Stimulated activated CD8-positive, alpha-beta memory T cell treated with anti-CD3 and anti-CD28 coated beads, Interleukin-7, amount 100 ng/mL, for 1 hour (primary cell): ENCODE measurements around the gene IFITM10.

ENCODE experiments used
- DNase-seq, 2 donors: peaks; one replicate each; pipeline ENCODE4 v3.0.0-alpha.2; 2020; ENCODE audit warnings: low read depth in 2 of 2

The IFITM10 gene

DNA sequence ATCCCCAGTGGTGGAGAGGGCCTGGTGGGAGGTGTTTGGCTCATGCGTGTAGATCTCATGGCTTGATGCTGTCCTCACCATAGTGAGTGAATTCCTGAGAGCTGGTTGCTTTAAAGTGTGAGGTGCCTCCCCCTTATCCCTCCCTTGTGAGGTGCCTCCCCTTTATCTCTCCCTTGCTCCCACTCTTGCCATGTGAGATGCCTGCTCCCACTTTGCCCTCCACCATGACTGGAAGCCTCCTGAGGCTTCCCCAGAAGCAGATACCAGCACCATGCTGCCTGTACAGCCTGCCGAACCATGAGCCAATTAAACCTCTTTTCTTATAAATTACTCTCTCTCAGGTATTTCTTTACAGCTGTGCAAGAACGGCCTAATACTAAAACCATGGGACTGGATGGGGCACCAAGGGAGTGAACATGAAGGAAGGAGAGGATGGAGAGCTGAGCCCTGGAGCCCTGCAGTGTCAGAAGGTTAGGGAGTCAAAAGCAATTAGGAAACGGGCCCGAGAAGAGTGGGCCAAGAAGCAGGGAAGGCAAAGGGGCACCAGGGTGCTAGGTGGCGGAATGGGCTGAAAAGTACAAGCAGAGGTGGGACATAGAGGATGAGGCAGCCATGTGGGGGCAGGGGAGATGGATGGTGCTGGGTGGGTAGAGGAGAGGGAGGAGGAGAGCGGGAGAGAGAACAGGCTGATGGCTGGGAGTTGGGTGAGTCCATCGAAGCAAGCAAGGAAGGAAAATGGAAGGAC lies 9.4 kb downstream of the IFITM10 start:
- DNase-seq = no peak

DNA sequence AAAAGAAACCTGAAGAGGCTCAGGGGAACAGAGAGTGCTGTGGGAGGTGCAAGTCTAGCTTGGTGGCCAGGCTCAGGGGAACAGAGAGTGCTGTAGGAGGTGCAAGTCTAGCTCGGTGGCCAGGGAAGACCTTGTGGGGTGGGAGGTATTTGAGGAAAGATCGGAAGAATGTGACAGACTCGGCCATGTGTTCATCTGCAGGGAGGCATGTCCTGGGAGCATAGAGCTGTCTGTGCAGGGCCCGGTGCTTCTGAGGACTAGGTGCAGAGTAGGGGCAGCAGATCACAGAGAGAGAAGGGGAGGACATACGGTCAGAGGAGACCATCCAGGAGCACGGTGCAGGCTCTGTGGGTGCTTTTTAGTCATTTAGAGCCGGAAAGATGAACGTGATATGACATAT lies 10.8 kb downstream of the IFITM10 start:
- no peak for DNase-seq

- no peak for DNase-seq
Observed at GRCh38 chr11:1738380-1738779, 12.0 kb downstream of the IFITM10 start.

DNA sequence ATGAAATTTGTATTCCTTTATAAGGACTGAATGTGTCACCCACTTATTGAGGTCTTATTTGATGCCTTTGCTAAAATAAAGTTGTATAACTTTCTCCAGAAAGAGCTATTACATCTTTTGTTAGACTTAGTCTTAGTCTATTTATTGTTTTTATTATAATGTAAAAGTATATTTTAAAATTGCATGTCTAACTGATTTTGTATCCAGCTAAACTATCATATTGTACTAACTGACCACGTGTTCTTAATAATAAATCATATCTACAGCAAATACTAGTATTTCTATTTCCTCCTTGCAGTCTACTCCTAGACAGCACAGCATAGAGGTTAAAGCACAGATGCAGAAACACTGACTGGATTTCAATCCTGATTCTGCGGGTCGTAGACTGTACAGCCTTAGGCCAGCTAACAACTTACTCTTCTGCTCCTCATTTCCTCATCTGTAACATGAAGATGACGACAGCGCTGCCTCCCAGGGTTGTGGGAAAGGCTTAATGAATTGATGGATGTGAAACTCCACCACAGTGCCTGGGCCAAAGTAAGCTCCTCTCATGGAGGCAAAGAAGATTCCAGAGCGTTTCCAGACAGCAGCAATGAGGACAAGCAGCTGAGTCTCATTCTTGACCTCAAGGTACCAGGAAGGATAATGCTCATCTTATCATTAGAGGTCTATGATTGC lies 13.2 kb downstream of the IFITM10 start:
- DNase-seq = no peak

GRCh38 chr11:1736447-1736992 lies 13.9 kb downstream of the IFITM10 start:
- no peak for DNase-seq

DNA sequence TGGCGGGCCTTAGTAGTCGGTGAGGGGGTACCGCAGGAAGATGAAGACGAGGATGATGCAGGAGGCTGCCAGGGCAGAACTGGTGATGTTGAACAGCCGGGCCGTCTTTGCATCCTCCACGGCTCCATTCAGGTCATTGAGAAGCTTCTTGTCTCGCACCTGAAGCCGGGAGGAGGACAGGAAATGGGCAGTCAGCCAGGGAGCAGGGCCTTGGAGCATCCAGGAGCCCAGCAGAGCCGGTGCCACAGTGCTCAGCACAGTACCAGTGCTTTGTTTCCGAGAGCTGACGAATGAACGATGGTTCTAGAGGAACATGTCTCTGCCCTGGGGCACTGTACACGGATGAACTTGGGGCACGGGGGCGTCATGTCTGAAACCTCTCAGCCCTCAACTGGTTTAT lies 15.1 kb downstream of the IFITM10 start:
- DNase-seq = no peak

DNA sequence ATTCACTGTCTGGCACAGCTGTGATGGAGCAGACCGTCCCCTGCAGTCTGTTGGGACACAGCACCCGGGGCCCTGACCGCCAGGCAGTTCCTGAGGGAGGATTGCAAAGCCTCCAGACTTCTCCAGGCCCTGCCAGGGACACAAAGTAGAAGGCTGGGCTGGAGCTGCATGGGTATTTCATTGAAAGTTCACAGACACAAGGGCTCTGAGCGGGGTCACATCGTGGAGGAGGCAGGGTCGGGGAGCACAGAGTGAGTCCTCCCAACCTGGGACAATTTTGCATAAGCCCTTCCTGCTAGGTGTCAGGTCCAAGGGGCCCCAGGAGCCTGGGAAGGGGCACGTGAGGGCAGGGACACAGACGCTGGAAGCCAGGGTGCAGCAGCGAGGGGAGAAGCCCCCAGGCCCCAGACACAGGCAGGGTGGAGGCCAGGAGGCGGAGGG lies 15.7 kb downstream of the IFITM10 start:
- no peak for DNase-seq

GRCh38 chr11:1733716-1734640 lies 16.4 kb downstream of the IFITM10 start:
- no peak for DNase-seq

GRCh38 chr11:1733009-1733715 lies 17.2 kb downstream of the IFITM10 start:
- no peak for DNase-seq

DNA sequence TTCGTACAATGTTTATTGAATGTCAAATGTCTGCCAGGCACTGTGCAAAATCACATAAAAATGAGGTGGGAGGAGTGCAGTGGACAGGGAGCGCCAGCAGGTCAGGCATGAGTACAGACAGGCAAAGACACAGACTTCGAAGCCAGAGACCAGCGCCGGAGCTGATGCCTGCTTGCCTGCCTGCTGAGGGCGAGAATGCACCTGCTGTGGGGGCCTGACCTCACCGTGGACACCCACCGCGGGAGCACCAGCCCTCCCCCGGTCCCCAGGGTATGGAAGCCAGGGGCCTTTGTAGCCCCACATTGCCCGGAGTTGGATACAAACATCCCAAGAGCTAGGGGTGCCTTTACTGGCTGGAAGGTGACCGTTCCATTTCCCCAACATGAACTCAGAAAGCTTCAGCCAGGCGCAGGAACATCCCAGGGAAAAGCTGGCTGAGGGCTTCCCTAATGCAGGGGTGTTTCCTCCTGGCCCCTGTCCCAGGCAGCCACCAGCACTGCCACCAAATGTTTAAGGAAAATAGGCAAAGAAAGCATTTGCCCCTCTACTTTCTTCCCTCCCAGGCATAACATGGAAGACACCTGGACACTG lies 17.9 kb downstream of the IFITM10 start:
- no peak for DNase-seq

- no peak for DNase-seq
Observed at GRCh38 chr11:1731451-1732059, 18.8 kb downstream of the IFITM10 start.

DNA sequence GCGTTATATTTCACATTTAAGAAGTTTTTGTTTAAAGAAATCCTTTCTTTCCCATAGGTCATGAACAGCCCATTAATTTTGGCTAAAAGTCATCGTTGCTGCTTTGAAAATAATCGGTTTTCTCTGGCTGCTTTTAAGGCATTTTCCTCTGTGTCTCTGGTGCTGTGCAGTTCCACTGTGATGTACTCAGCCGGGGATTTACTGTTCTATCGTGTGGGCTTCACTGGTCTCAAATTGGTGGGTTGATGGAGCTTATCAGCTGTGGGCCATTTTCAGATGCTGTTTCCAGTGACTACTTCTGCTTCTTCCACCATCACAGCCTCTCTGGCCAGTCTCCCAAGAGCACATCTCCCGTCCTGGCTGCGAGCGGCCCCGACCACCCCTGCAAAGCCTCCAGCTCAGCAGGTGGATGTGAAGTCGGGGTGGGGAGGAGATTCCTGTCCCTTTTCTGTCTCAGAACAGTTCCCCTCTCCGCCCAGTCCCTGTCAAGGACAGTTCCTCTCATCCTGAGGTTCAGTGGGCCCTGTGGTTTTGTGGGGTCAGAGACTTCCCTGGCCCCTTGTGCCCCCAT lies 20.3 kb downstream of the IFITM10 start:
- DNase-seq = no peak

GRCh38 chr11:1729692-1730011 lies 20.7 kb downstream of the IFITM10 start:
- no peak for DNase-seq

- DNase-seq = no peak
Observed at GRCh38 chr11:1728931-1729691, 21.3 kb downstream of the IFITM10 start.

DNA sequence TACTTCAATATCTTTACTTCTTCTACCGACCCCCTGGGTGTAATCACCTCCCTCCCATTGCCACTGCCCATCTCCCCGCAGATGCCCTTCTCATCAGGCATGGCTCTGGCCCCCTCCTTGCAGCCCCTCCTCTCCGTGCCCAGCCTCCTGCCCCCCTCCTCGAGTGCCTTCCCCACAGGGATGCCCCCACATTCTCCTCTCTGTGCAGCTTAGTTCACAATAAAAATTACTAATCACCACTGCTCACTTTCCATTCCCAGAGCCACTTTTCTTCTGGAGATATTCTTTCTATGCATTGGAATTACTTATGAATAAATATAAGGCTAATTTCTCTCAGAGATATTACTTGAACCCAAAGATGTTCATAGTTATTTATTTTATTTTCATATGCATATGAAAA lies 22.1 kb downstream of the IFITM10 start:
- DNase-seq = no peak

DNA sequence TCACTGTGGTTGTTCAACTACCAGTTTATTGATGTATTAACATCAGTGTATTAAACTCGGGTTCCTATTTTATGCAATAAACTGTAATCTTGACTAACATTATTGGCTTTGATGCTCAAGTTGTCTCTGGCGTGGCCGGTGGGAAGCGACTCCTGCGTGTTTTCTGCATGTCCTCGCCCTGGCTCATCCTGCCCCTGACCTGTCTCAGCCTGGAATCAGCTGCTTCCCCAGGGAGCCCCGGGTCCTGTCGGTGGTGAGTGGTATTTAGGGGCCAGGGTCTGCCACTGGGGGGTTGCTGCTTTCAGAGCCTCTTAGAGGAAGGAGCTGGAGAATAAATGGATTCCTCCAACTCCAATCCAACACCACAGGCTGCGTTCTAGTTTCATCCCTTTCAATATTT lies 22.5 kb downstream of the IFITM10 start:
- no peak for DNase-seq

GRCh38 chr11:1727096-1727690 lies 23.2 kb downstream of the IFITM10 start:
- DNase-seq = no peak

DNA sequence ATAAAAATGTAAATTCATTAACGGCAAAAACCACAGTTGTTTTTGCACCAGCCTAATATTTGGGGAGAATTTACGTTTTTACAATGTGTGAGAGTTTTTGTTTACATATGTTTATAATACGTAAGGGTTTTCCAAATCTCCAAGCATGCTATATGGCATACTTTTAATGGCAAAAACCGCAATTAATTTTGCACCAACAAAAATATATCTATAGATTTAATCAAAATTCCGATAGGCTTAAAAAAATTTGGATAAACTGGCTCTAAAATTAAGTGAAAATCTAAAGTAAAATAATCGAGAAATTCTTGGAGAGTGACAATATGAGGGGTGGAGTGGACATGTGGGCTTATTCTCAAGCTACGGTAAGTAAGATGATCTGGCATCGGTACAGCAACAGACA lies 30.6 kb downstream of the IFITM10 start:
- DNase-seq = no peak

- DNase-seq = no peak
Observed at GRCh38 chr11:1718326-1718725, 32.1 kb downstream of the IFITM10 start.
